ENCODE results near the gene B3GLCT.

GRCh38 chr13:31327182-31327860 lies 127.5 kb downstream of the B3GLCT start:
- TF ChIP-seq MEF2A (IDR thresholded peaks at IDR 0.05; ENCODE audit: borderline replicate concordance, low read depth) (no peak), CTCF (IDR thresholded peaks at IDR 0.05) (no peak)
